Measurements from ENCODE around the gene ABI3BP.
A peak's percentile ranks its signal among the peaks of the same experiment; 100 is the strongest.

- TF ChIP-seq CTCF (IDR thresholded peaks at IDR 0.05), result peak in 2 of 5 experiments; percentile 9 to 11
- no peak for TF ChIP-seq POLR2A (IDR thresholded peaks at IDR 0.05)
- no peak for TF ChIP-seq EP300 (IDR thresholded peaks at IDR 0.05; ENCODE audit: low read depth)
These were observed 196.7 kb downstream of the ABI3BP start for GRCh38 chr3:100796556-100796955.

Measured in transverse colon (tissue), 3 donors.